Measurements from ENCODE around the gene WIZ. TPM values are rescaled to one million over a fixed set of nuclear protein-coding genes. Genes with fewer than 3 reads are reported as not detected.
"Not testable (repeated sequence)": the region's sequence is repeated elsewhere in the genome, so short reads cannot be mapped to it uniquely, and the experiment has no call there.

The WIZ gene
- total and polyA plus RNA-seq, 7 donors = 16.6 to 39.1 (median 22.9) TPM

DNA sequence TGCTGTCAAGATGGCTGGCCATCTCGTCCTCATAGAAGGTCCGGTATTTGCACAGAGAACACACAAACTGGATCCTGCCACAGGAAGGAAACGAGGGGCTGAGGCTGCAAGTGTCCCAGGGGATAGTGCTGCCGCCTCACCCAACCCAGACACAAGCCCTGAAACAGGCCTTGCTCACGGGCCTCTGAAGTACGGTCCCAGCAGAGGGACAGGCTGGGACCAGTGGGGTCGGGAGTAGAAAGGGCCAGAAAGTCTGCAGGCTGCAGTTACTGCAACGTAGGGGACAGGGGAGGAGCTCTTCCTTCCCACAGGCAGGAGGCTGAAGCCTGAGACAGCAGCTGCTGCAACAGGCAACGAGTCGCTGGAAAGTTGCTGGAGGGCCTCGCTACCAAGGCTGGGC is 52.0 kb downstream of the WIZ start:
- intact Hi-C loops (cut with DNase I) = no loop called here
- H3K4me3 ChIP-seq = no peak overlapping the region
- ATAC-seq (no peak), DNase-seq (no peak)
- H3K27me3 ChIP-seq (ENCODE audit: insufficient read depth in 3 of 3, low read length in 2 of 3) = no peaks in the 10 kb centered on the region
- H3K27ac ChIP-seq = no peak overlapping the region
- no peaks in the 10 kb centered on the region for H3K9me3 ChIP-seq
- H3K4me1 ChIP-seq = peaks cover 33% of the 10 kb centered on the region
- 67 to 73% (median 71%) methylated on average over 11 of the region's 11 CpGs for WGBS, 3 donors
- TF ChIP-seq, protein P1, sequence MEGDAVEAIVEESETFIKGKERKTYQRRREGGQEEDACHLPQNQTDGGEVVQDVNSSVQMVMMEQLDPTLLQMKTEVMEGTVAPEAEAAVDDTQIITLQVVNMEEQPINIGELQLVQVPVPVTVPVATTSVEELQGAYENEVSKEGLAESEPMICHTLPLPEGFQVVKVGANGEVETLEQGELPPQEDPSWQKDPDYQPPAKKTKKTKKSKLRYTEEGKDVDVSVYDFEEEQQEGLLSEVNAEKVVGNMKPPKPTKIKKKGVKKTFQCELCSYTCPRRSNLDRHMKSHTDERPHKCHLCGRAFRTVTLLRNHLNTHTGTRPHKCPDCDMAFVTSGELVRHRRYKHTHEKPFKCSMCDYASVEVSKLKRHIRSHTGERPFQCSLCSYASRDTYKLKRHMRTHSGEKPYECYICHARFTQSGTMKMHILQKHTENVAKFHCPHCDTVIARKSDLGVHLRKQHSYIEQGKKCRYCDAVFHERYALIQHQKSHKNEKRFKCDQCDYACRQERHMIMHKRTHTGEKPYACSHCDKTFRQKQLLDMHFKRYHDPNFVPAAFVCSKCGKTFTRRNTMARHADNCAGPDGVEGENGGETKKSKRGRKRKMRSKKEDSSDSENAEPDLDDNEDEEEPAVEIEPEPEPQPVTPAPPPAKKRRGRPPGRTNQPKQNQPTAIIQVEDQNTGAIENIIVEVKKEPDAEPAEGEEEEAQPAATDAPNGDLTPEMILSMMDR (IDR thresholded peaks at IDR 0.05) = no peak
- H3K36me3 ChIP-seq (ENCODE audit: insufficient read depth in 1 of 2, low read depth in 1 of 2) = peaks cover 30 to 88% of the 10 kb centered on the region in 2 donors

DNA sequence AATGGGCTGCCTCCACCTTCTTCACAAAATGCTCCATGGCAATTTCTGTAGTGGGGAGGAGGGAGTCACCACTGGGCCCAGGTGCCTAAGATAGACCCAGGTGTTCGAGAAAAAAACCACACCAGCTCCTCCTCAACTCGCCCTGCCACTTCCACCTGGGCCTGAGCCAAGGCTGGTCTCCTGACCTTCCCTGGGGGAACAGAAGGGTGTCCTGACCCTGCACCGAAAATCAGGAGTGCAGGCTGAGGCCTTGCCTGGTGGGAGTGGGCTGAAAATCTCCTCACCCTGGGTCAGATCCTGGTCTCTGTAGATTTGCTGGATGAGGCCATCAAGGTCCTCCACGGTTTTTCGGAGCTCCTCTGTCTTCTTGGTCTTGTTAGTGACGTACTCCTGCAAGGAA is 52.5 kb downstream of the WIZ start:
- Histone ChIP-seq H3K4me3 (no peak overlapping the region), H3K9me3 (no peaks in the 10 kb centered on the region), H3K27me3 (ENCODE audit: insufficient read depth in 3 of 3, low read length in 2 of 3) (no peaks in the 10 kb centered on the region), H3K27ac (no peak overlapping the region), H3K36me3 (ENCODE audit: insufficient read depth in 1 of 2, low read depth in 1 of 2) (peaks cover 30 to 89% of the 10 kb centered on the region in 2 donors), H3K4me1 (peaks cover 28% of the 10 kb centered on the region)
- intact Hi-C loops (cut with DNase I) = no loop called here
- no peak for ATAC-seq
- no peak for DNase-seq
- WGBS, 3 donors = 90 to 97% (median 95%) methylated on average over 6 of the region's 6 CpGs
- TF ChIP-seq, protein P1 (IDR thresholded peaks at IDR 0.05) = no peak

DNA sequence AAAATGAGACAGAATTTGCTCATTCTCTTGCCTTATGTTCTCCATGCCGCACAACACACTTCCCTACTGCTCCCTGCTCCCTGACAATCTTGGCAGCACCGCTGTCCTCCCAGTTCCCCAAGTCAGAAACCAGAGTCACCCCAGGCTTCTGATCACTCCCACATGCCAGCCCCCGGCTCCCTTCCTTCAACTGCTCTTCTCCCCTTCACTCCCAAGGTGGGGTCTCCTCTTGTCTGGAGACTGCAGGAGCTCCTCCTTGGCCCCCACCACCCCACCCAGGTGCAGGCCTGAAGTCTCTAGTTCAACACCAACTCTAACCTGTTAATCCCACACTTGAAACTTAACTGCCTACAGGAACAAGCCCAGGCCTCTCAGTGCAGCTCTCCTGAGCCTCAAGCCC is 53.3 kb downstream of the WIZ start:
- peaks cover 30 to 97% of the 10 kb centered on the region in 2 donors for H3K36me3 ChIP-seq (ENCODE audit: insufficient read depth in 1 of 2, low read depth in 1 of 2)
- H3K9me3 ChIP-seq = no peaks in the 10 kb centered on the region
- DNase-seq (no peak), ATAC-seq (no peak)
- peaks cover 20% of the 10 kb centered on the region for H3K4me1 ChIP-seq
- 94 to 100% (median 98%) methylated on average over 3 of the region's 3 CpGs for WGBS, 3 donors
- TF ChIP-seq, protein P1 (IDR thresholded peaks at IDR 0.05) = no peak
- H3K4me3 ChIP-seq = no peak overlapping the region
- H3K27ac ChIP-seq = no peak overlapping the region
- intact Hi-C loops (cut with DNase I) = no loop called here
- no peaks in the 10 kb centered on the region for H3K27me3 ChIP-seq (ENCODE audit: insufficient read depth in 3 of 3, low read length in 2 of 3)

DNA sequence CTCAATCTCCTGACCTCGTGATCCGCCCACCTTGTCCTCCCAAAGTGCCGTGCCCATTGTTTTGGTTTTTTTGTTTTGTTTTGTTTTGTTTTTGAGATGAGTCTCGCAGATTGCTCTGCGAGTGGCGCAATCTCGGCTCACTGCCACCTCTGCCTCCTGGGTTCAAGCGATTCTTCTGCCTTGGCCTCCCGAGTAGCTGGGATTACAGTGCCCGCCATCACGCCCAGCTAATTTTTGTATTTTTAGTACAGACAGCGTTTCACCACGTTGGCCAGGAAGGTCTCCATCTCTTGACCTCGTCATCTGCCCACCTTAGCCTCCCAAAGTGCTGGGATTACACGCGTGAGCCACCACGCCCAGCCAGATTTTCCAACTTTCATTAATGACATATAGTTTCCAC is 54.5 kb downstream of the WIZ start:
- DNase-seq; H3K27ac ChIP-seq; H3K4me3 ChIP-seq; H3K27me3 ChIP-seq (ENCODE audit: insufficient read depth in 3 of 3, low read length in 2 of 3); H3K9me3 ChIP-seq; ATAC-seq; intact Hi-C loops (cut with DNase I): not testable (repeated sequence)
- 84 to 91% (median 90%) methylated on average over 17 of the region's 17 CpGs for WGBS, 3 donors
- H3K4me1 ChIP-seq = peaks cover 17% of the 10 kb centered on the region
- H3K36me3 ChIP-seq (ENCODE audit: insufficient read depth in 1 of 2, low read depth in 1 of 2) = peaks cover 30 to 94% of the 10 kb centered on the region in 2 donors

DNA sequence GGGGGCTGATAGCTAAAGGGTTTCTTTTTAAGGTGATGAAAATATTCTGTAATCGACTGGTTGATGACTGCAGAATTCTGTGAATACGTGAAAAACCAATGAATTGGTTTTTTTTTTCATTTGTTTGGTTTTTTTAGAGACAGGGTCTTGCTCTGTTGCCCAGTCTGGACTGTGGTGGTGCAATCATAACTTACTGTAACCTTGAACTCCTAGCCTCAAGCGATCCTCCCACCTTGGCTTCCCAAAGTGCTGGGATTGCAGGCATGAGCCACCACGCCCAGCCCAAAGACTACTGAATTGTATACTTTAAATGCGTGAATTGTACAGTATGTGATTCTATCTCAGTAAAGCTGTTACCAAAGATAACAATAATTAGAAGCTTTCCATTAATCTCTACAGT is 55.3 kb downstream of the WIZ start:
- Histone ChIP-seq H3K27me3 (ENCODE audit: insufficient read depth in 3 of 3, low read length in 2 of 3) (no peaks in the 10 kb centered on the region), H3K27ac (no peak overlapping the region), H3K36me3 (ENCODE audit: insufficient read depth in 1 of 2, low read depth in 1 of 2) (peaks cover 26 to 90% of the 10 kb centered on the region in 2 donors), H3K9me3 (no peaks in the 10 kb centered on the region), H3K4me1 (peaks cover 14% of the 10 kb centered on the region), H3K4me3 (no peak overlapping the region)
- WGBS, 3 donors = 87 to 95% (median 93%) methylated on average over 5 of the region's 5 CpGs
- no peak for ATAC-seq
- TF ChIP-seq, protein P1 (IDR thresholded peaks at IDR 0.05) = no peak
- intact Hi-C loops (cut with DNase I) = no loop called here
- DNase-seq = no peak

All from psoas muscle (tissue), 8 donors.